Activated T-cell treated with anti-CD3 and anti-CD28 coated beads, Interleukin-2, amount 50 U/mL, for 24 hours (primary cell): ENCODE measurements around the gene ACP4.
A peak's percentile ranks its signal among the peaks of the same experiment; 100 is the strongest.
"Not testable (repeated sequence)": the region's sequence is repeated elsewhere in the genome, so short reads cannot be mapped to it uniquely, and the experiment has no call there.

Source experiments
- DNase-seq: peaks from one replicate; pipeline ENCODE4 v3.0.0-alpha.2; 2020
- H3K27ac Mint-ChIP-seq: 2 replicates; pipeline ENCODE4 v1.8.0; 2020; ENCODE audit warnings: mild to moderate bottlenecking, mixed read lengths
- H3K27me3 Mint-ChIP-seq: 2 replicates; pipeline ENCODE4 v1.8.0; 2020; ENCODE audit warnings: mixed read lengths
- H3K36me3 Mint-ChIP-seq: 2 replicates; pipeline ENCODE4 v1.8.0; 2020; ENCODE audit warnings: low read depth, mixed read lengths
- H3K4me1 Mint-ChIP-seq: 2 replicates; pipeline ENCODE4 v1.8.0; 2020; ENCODE audit warnings: low read depth, mixed read lengths
- H3K4me3 Mint-ChIP-seq: 2 replicates; pipeline ENCODE4 v1.8.0; 2020; ENCODE audit warnings: mild to moderate bottlenecking, moderate library complexity, mixed read lengths
- H3K9me3 Mint-ChIP-seq: 2 replicates; pipeline ENCODE4 v1.8.0; 2020; ENCODE audit warnings: mixed read lengths

The ACP4 gene

DNA sequence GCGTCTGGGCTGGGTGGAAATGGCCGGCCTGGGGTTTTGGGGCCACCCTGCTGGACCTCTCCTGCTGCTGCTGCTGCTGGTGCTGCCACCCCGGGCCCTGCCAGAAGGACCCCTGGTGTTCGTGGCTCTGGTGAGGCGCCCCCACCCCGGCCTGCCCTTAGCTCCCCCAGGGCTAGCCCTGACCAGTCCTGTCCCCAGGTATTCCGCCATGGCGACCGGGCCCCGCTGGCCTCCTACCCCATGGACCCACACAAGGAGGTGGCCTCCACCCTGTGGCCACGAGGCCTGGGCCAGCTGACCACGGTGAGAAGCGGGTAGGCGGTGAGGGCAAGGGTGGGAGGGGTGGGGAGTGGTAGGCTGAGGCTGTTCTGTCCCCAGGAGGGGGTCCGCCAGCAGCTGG, at the start of gene ACP4:
ACP4 (plus strand) TSS at position 20 of the 400 bp plus-strand sequence; CDS start at position 20, 0 bp downstream.
- Mint-ChIP-seq H3K4me1 (peaks cover 7% of the 10 kb centered on the region), H3K36me3 (peaks cover 2% of the 10 kb centered on the region), H3K27ac (peak within 1 kb of the TSS; percentile 63), H3K4me3 (no peak within 1 kb of the TSS), H3K9me3 (no peaks in the 10 kb centered on the region), H3K27me3 (no peaks in the 10 kb centered on the region)
- no peak for DNase-seq

GRCh38 chr19:50741179-50741933, 48.9 kb upstream of the ACP4 start:
- Mint-ChIP-seq H3K27me3 (peaks cover 57% of the 10 kb centered on the region), H3K4me3 (no peak overlapping the region), H3K4me1 (no peaks in the 10 kb centered on the region), H3K27ac (no peak overlapping the region), H3K9me3 (no peaks in the 10 kb centered on the region), H3K36me3 (no peaks in the 10 kb centered on the region)
- no peak for DNase-seq

- Mint-ChIP-seq H3K4me1 (no peaks in the 10 kb centered on the region), H3K27me3 (peaks cover 52% of the 10 kb centered on the region), H3K9me3 (no peaks in the 10 kb centered on the region), H3K27ac (no peak overlapping the region), H3K36me3 (no peaks in the 10 kb centered on the region), H3K4me3 (no peak overlapping the region)
- no peak for DNase-seq
Measured at GRCh38 chr19:50743537-50743936, 46.7 kb upstream of the ACP4 start.

DNA sequence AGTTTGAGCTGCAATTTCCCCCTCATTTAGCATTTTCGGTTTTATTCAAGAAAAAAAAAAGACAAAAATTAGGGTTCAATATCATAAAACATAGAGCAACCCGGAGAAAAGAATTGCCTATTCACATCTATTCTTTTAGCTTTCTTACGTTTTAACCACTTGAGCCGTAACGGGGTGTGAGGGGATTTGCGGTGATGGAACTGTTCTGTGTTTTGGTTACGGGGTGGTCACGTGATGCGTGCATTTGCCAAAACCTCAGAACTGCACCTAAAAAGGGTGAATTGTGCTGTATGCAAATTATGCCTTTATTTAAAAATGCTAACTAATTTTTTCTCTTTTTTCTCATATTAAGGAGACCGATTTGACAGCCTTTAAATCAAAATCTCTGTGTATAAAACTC, 45.0 kb upstream of the ACP4 start:
- no peaks in the 10 kb centered on the region for H3K4me1 Mint-ChIP-seq
- DNase-seq: no peak
- no peaks in the 10 kb centered on the region for H3K36me3 Mint-ChIP-seq
- no peaks in the 10 kb centered on the region for H3K9me3 Mint-ChIP-seq
- peaks cover 40% of the 10 kb centered on the region for H3K27me3 Mint-ChIP-seq
- H3K4me3 Mint-ChIP-seq: no peak overlapping the region
- H3K27ac Mint-ChIP-seq: no peak overlapping the region

DNA sequence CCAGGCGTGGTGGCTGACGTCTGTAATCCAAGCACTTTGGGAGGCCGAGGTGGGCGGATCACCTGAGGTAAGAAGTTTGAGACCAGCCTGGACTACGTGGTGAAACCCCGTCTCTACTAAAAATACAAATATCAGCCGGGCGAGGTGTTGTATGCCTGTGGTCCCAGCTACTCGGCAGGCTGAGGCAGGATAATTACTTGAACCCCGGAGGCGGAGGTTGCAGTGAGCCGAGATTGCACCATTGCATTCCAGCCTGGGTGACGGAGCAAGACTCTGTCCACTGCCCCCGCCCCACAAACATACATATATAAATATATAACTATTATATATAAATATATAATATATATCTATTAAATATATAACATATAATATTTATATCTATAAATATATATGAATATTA, 43.1 kb upstream of the ACP4 start:
- not testable (repeated sequence) for H3K36me3 Mint-ChIP-seq, H3K27ac Mint-ChIP-seq, H3K4me1 Mint-ChIP-seq, H3K4me3 Mint-ChIP-seq, DNase-seq, H3K9me3 Mint-ChIP-seq
- H3K27me3 Mint-ChIP-seq: peaks cover 23% of the 10 kb centered on the region

DNA sequence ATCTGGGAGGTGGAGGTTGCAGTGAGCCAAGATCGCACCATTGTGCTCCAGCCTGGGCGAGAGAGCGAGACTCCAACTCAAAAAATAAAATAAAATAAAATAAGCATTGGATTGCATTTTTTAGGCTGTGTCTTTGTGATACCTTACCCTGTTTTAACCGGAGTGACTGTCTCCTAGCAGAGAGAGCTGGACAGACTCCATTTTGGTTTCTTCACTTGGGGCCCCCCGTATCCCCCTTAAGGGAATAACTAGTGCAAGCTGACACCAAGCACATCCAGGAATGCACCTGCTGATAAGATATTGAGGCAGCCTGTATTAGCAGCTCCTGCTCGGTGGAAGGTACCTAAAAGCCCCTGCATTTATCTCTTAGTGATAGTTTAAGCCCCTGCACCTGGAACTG, 40.7 kb upstream of the ACP4 start:
- H3K27me3 Mint-ChIP-seq: peaks cover 26% of the 10 kb centered on the region
- no peaks in the 10 kb centered on the region for H3K4me1 Mint-ChIP-seq
- no peaks in the 10 kb centered on the region for H3K9me3 Mint-ChIP-seq
- no peak overlapping the region for H3K27ac Mint-ChIP-seq
- no peak overlapping the region for H3K4me3 Mint-ChIP-seq
- DNase-seq: no peak
- no peaks in the 10 kb centered on the region for H3K36me3 Mint-ChIP-seq

DNA sequence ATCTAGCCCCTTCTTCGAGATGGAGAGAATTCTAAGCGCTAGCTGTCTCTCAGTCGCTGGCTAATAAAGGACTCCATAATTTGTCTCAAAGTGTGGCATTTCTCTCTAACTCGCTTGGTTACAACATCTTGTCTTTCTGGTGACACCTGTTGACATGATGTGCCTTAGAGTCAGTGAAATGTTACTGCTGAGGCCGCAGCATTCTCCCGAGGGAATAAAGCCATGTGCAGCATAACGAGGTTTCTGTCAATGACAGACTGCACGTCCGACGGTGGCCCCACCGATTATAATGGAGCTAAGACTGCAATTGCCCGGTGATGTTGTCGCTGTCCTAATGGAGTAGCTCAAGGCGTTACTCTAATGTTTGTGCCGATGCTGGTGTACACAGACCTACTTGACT, 40.2 kb upstream of the ACP4 start:
- Mint-ChIP-seq H3K4me1 (no peaks in the 10 kb centered on the region), H3K36me3 (no peaks in the 10 kb centered on the region), H3K9me3 (no peaks in the 10 kb centered on the region), H3K27ac (no peak overlapping the region), H3K4me3 (no peak overlapping the region), H3K27me3 (peaks cover 26% of the 10 kb centered on the region)
- DNase-seq: no peak

GRCh38 chr19:50753879-50754278, 36.3 kb upstream of the ACP4 start:
- Mint-ChIP-seq H3K9me3 (no peaks in the 10 kb centered on the region), H3K27ac (no peak overlapping the region), H3K36me3 (no peaks in the 10 kb centered on the region), H3K27me3 (peaks cover 18% of the 10 kb centered on the region), H3K4me1 (no peaks in the 10 kb centered on the region), H3K4me3 (no peak overlapping the region)
- no peak for DNase-seq

- not testable (repeated sequence) for DNase-seq, H3K9me3 Mint-ChIP-seq, H3K36me3 Mint-ChIP-seq, H3K27ac Mint-ChIP-seq, H3K4me3 Mint-ChIP-seq, H3K4me1 Mint-ChIP-seq
- H3K27me3 Mint-ChIP-seq: peaks cover 21% of the 10 kb centered on the region
Measured at GRCh38 chr19:50756244-50756643, 34.0 kb upstream of the ACP4 start.

GRCh38 chr19:50757624-50758023, 32.6 kb upstream of the ACP4 start:
- H3K36me3 Mint-ChIP-seq, DNase-seq, H3K27ac Mint-ChIP-seq, H3K4me3 Mint-ChIP-seq, H3K4me1 Mint-ChIP-seq, H3K9me3 Mint-ChIP-seq: not testable (repeated sequence)
- H3K27me3 Mint-ChIP-seq: peaks cover 23% of the 10 kb centered on the region

GRCh38 chr19:50759076-50759475, 31.1 kb upstream of the ACP4 start:
- not testable (repeated sequence) for H3K36me3 Mint-ChIP-seq, H3K4me1 Mint-ChIP-seq, H3K4me3 Mint-ChIP-seq, DNase-seq, H3K9me3 Mint-ChIP-seq, H3K27ac Mint-ChIP-seq
- H3K27me3 Mint-ChIP-seq: peaks cover 14% of the 10 kb centered on the region

DNA sequence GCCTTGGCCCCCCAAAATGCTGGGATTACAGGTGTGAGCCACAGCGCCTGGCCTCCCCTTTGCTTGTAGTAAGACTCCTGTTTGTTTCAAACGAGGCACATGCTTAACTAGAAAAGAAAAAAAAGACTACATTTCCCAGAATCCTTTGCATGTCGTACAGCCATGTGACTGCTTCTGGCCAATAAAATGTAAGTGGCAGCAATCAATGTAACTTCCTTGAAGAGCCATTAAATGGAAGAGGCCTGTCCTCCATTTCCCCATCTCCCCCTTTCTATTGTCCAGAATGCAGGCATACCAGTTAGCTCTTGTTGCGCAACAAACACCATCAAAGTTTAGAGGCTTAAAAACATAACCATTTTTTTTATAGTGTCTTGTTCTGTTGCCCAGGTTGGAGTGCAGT, 30.3 kb upstream of the ACP4 start:
- no peaks in the 10 kb centered on the region for H3K4me1 Mint-ChIP-seq
- peaks cover 19% of the 10 kb centered on the region for H3K27me3 Mint-ChIP-seq
- H3K4me3 Mint-ChIP-seq: no peak overlapping the region
- H3K27ac Mint-ChIP-seq: no peak overlapping the region
- DNase-seq: no peak
- peaks cover 4% of the 10 kb centered on the region for H3K9me3 Mint-ChIP-seq
- H3K36me3 Mint-ChIP-seq: no peaks in the 10 kb centered on the region

GRCh38 chr19:50761501-50761900, 28.7 kb upstream of the ACP4 start:
- DNase-seq, H3K4me1 Mint-ChIP-seq, H3K4me3 Mint-ChIP-seq, H3K36me3 Mint-ChIP-seq, H3K27ac Mint-ChIP-seq, H3K9me3 Mint-ChIP-seq: not testable (repeated sequence)
- H3K27me3 Mint-ChIP-seq: peaks cover 25% of the 10 kb centered on the region

DNA sequence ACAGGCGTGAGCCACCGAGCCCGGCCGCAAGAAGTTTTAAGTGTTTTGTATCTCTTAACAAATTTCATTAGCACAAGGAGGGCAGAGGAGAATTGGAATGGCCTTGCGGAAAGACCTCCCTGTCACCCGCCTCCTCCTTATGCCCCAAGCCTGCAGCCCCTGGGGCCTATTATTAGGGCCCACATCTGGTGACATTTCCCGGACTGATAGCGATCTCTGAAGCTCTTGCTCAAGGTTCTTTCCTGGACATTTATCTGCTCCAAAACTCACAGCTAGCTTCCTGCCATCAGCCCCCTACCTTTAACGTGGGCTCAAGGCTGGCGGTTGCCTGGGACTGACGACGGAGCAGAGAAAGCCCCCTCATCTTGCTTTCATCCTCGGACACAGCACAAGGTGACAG, 26.7 kb upstream of the ACP4 start:
- H3K4me1 Mint-ChIP-seq, H3K27ac Mint-ChIP-seq, H3K36me3 Mint-ChIP-seq, DNase-seq, H3K9me3 Mint-ChIP-seq, H3K4me3 Mint-ChIP-seq: not testable (repeated sequence)
- peaks cover 30% of the 10 kb centered on the region for H3K27me3 Mint-ChIP-seq

DNA sequence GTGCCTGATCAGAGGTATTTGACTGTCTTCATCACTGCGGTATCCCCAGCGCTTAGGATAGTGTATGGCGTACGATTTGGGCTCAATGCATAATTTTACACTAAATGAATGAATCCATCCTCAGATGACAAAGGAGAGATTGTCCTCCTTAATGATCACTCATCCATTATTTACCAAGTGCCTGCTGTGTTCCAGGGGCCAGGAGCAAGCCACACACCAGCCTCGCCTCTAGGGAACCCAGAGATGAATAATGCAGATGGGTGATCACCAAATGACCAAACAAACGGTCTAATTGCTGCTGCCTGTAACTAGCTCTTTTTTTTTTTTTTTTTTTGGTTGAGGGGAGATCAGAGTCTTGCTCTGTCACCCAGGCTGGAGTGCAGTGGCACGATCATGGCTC, 25.8 kb upstream of the ACP4 start:
- Mint-ChIP-seq H3K27ac (no peak overlapping the region), H3K4me1 (no peaks in the 10 kb centered on the region)
- DNase-seq: no peak

DNA sequence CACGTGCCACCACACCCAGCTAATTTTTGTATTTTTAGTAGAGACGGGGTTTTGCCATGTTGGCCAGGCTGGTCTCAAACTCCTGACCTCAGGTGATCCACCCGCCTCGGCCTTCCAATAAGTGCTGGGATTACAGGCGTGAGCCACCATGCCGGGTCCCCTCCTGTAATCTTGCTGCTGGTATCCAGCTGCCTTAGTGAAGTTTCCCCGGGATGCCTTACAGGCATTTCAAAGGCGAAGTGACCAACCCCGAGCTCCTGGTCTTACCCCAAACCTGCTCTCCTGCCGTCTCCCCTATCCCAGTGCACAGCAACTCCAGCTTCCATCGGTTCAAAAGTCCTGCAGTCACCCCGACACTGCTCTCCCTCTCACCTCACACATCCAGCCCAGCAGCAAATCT, 23.5 kb upstream of the ACP4 start:
- H3K4me3 Mint-ChIP-seq, H3K4me1 Mint-ChIP-seq, DNase-seq, H3K36me3 Mint-ChIP-seq, H3K27ac Mint-ChIP-seq, H3K9me3 Mint-ChIP-seq: not testable (repeated sequence)
- H3K27me3 Mint-ChIP-seq: peaks cover 32% of the 10 kb centered on the region

More for the DNA sequence above, 25.8 kb upstream of the ACP4 start:
- peaks cover 4% of the 10 kb centered on the region for H3K9me3 Mint-ChIP-seq
- no peaks in the 10 kb centered on the region for H3K36me3 Mint-ChIP-seq
- H3K27me3 Mint-ChIP-seq: peaks cover 30% of the 10 kb centered on the region
- no peak overlapping the region for H3K4me3 Mint-ChIP-seq
